ENCODE results near the gene TGIF1. TPM values are rescaled to one million over a fixed set of nuclear protein-coding genes. Genes with fewer than 3 reads are reported as not detected.

TGIF1 gene
- total RNA-seq, 4 donors from 2014 or later: 21.0 to 49.5 (median 35.3) TPM

- Histone ChIP-seq H3K27me3 (no peaks in the 10 kb centered on the region), H3K4me3 (peak overlapping the region in 3 of 4 donors; percentile 0 to 75 (median 67)), H3K36me3 (peaks cover 0 to 17% (median 0%) of the 10 kb centered on the region in 3 donors), H3K4me1 (peaks cover 0 to 44% (median 4%) of the 10 kb centered on the region in 4 donors), H3K27ac (peak overlapping the region; percentile 97 to 98 (median 97)), H3K9me3 (no peaks in the 10 kb centered on the region)
- peak in 2 of 3 donors; percentile 55 to 73 for DNase-seq
- TF ChIP-seq POLR2A (IDR thresholded peaks at IDR 0.05) (no peak), CTCF (IDR thresholded peaks at IDR 0.05) (peak; percentile 51 to 86 (median 68))
Measured at GRCh38 chr18:3454365-3455089, 4.6 kb downstream of the TGIF1 start.

DNA sequence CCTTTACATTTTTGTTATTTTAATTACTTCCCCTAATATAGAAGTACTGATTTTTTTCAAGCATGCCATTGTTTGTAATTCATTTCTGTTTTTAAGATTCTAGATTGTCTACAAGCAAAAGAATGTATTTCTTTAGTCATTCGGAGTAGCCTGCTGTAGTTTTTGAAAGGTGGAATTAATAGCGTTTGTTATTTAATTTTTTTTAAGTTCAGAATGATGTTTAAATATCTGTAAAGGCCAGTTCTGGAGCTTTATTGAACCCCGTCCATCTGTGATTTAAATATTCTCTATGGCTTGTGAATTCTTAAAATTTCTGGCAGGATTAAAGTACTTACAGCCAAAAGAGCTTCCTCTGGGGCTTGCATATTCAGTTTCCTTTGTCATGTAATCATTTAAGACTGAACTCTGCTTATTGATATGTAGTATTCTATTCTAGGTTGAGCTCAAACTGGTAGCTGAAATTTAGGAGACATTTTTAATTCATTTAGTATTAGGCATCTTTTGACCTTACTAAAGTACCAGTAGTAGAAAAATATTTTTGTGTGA lies 5.2 kb downstream of the TGIF1 start:
- Histone ChIP-seq H3K27me3 (no peaks in the 10 kb centered on the region), H3K4me3 (peak overlapping the region in 2 of 4 donors; percentile 67 to 75), H3K36me3 (peaks cover 0 to 17% (median 0%) of the 10 kb centered on the region in 3 donors), H3K27ac (peak overlapping the region; percentile 97 to 98 (median 97)), H3K4me1 (peaks cover 0 to 44% (median 5%) of the 10 kb centered on the region in 4 donors), H3K9me3 (no peaks in the 10 kb centered on the region)
- TF ChIP-seq CTCF (IDR thresholded peaks at IDR 0.05): no peak
- no peak for TF ChIP-seq POLR2A (IDR thresholded peaks at IDR 0.05)
- DNase-seq: no peak

- Histone ChIP-seq H3K36me3 (peaks cover 0 to 20% (median 0%) of the 10 kb centered on the region in 3 donors), H3K4me3 (peak overlapping the region in 2 of 4 donors; percentile 4 to 14), H3K27me3 (no peaks in the 10 kb centered on the region), H3K4me1 (peaks cover 0 to 44% (median 5%) of the 10 kb centered on the region in 4 donors), H3K27ac (peak overlapping the region in 3 of 4 donors; percentile 97), H3K9me3 (no peaks in the 10 kb centered on the region)
- no peak for DNase-seq
- TF ChIP-seq CTCF (IDR thresholded peaks at IDR 0.05): no peak
Measured at GRCh38 chr18:3455907-3456685, 6.1 kb downstream of the TGIF1 start.

GRCh38 chr18:3456686-3457069 lies 6.7 kb downstream of the TGIF1 start:
- peaks cover 0 to 20% (median 0%) of the 10 kb centered on the region in 3 donors for H3K36me3 ChIP-seq
- H3K4me3 ChIP-seq: peak overlapping the region in 2 of 4 donors; percentile 4 to 14
- H3K27ac ChIP-seq: peak overlapping the region in 3 of 4 donors; percentile 97
- no peak for DNase-seq
- peaks cover 0 to 44% (median 5%) of the 10 kb centered on the region in 4 donors for H3K4me1 ChIP-seq
- H3K9me3 ChIP-seq: no peaks in the 10 kb centered on the region
- no peak for TF ChIP-seq POLR2A (IDR thresholded peaks at IDR 0.05)
- no peak for TF ChIP-seq CTCF (IDR thresholded peaks at IDR 0.05)
- no peaks in the 10 kb centered on the region for H3K27me3 ChIP-seq

DNA sequence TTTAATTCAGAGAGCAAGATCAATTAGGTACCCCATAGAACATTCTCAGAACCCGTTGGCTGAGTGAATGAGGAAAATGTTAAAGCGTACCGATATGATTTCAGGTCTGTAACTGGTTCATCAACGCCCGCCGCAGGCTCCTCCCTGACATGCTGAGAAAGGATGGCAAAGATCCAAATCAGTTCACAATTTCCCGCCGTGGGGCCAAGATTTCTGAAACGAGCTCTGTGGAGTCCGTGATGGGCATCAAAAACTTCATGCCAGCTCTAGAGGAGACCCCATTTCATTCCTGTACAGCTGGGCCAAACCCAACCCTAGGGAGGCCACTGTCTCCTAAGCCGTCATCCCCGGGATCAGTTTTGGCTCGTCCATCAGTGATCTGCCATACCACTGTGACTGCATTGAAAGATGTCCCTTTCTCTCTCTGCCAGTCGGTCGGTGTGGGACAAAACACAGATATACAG lies 7.3 kb downstream of the TGIF1 start:
- Histone ChIP-seq H3K4me1 (peaks cover 0 to 44% (median 5%) of the 10 kb centered on the region in 4 donors), H3K4me3 (no peak overlapping the region), H3K36me3 (peaks cover 0 to 20% (median 0%) of the 10 kb centered on the region in 3 donors), H3K27me3 (no peaks in the 10 kb centered on the region), H3K9me3 (no peaks in the 10 kb centered on the region), H3K27ac (peak overlapping the region; percentile 21 to 97 (median 97))
- peak in 2 of 3 donors; percentile 60 to 62 for DNase-seq
- TF ChIP-seq CTCF (IDR thresholded peaks at IDR 0.05) (no peak), POLR2A (IDR thresholded peaks at IDR 0.05) (no peak)

Measured in Peyer's patch (tissue), 4 donors.